GM23338 (cell line): ENCODE measurements around the gene RASGRP4.

Source experiments
- CTCF ChIP-seq, 2 experiments: fragments of 200-600 bp in 1 of 2; sonication (generic) in 1 of 2; conservative IDR thresholded peaks; 2 replicates each; pipeline versions ENCODE4 v1.5.1 to v1.6.1; 2016 to 2017; ENCODE audit warnings: antibody characterized with exemption in 2 of 2, low read depth in 2 of 2, mild to moderate bottlenecking in 2 of 2, moderate library complexity in 1 of 2
- ETS1 ChIP-seq: IDR thresholded peaks from 2 replicates; pipeline ENCODE4 v1.6.1; 2016; ENCODE audit warnings: antibody characterized with exemption
- EZH2 ChIP-seq: fragments of 200-600 bp; sonication (generic); IDR thresholded peaks from one replicate; pipeline ENCODE4 v1.8.0; 2017; ENCODE audit warnings: antibody characterized with exemption, mild to moderate bottlenecking, low read depth; ENCODE audit not compliant: unreplicated experiment
- POLR2AphosphoS5 ChIP-seq: IDR thresholded peaks from 2 replicates; pipeline ENCODE4 v1.6.1; 2016; ENCODE audit warnings: antibody characterized with exemption, low read depth
- REST ChIP-seq: IDR thresholded peaks from one replicate; pipeline ENCODE4 v1.6.1; 2018; ENCODE audit warnings: antibody characterized with exemption; ENCODE audit not compliant: unreplicated experiment
- STAT1 ChIP-seq: IDR thresholded peaks from one replicate; pipeline ENCODE4 v1.6.1; 2016; ENCODE audit warnings: antibody characterized with exemption; ENCODE audit not compliant: unreplicated experiment

- no peak for TF ChIP-seq STAT1
- TF ChIP-seq CTCF (conservative IDR thresholded peaks at IDR 0.05; ENCODE audit: low read depth in 2 of 2) = no peak
- TF ChIP-seq EZH2 = no peak
- no peak for TF ChIP-seq REST
- no peak for TF ChIP-seq ETS1
- TF ChIP-seq POLR2AphosphoS5 = no peak
Measured at GRCh38 chr19:38457690-38458405, 31.8 kb upstream of the RASGRP4 start.
